ENCODE data around the gene CD164.
A peak's percentile ranks its signal among the peaks of the same experiment; 100 is the strongest.

The CD164 gene

GRCh38 chr6:109389650-109390274 is 7.5 kb upstream of the CD164 start:
- Histone ChIP-seq H3K9me2 (replicated peaks; ENCODE audit: insufficient read depth, low read length) (no peaks in the 10 kb centered on the region), H3K4me2 (ENCODE audit: low read depth, low read length, poor library complexity, severe bottlenecking) (no peak overlapping the region), H3K79me2 (ENCODE audit: insufficient read depth, low read length) (no peaks in the 10 kb centered on the region), H3K27ac (ENCODE audit: low read depth, low read length) (no peak overlapping the region), H3F3A (ENCODE audit: insufficient read depth) (no peaks in the 10 kb centered on the region), H3K4me3 (ENCODE audit: insufficient read depth, low read length, poor library complexity, severe bottlenecking) (no peak overlapping the region), H3K9me3 (ENCODE audit: insufficient read depth, low read length) (no peaks in the 10 kb centered on the region), H3K36me3 (ENCODE audit: low read length) (no peaks in the 10 kb centered on the region), H3K27me3 (ENCODE audit: low read length) (no peaks in the 10 kb centered on the region), H2AFZ (ENCODE audit: low read depth, low read length, severe bottlenecking) (no peak overlapping the region), H3K9ac (ENCODE audit: low read length) (no peak overlapping the region), H4K20me1 (ENCODE audit: low read depth, low read length) (no peaks in the 10 kb centered on the region)
- TF ChIP-seq CTCF (IDR thresholded peaks at IDR 0.05; ENCODE audit: insufficient read depth, low read length, poor library complexity, severe bottlenecking): no peak
- no peak for TF ChIP-seq EZH2phosphoT487 (conservative IDR thresholded peaks at IDR 0.05; ENCODE audit: low read length)

- Histone ChIP-seq H3K4me3 (ENCODE audit: insufficient read depth, low read length, poor library complexity, severe bottlenecking) (no peak overlapping the region), H3K27me3 (ENCODE audit: low read length) (no peaks in the 10 kb centered on the region), H3K27ac (ENCODE audit: low read depth, low read length) (no peak overlapping the region), H3K79me2 (ENCODE audit: insufficient read depth, low read length) (no peaks in the 10 kb centered on the region), H3K9me2 (replicated peaks; ENCODE audit: insufficient read depth, low read length) (no peaks in the 10 kb centered on the region), H3K36me3 (ENCODE audit: low read length) (no peaks in the 10 kb centered on the region), H4K20me1 (ENCODE audit: low read depth, low read length) (no peaks in the 10 kb centered on the region), H3K9ac (ENCODE audit: low read length) (no peak overlapping the region), H2AFZ (ENCODE audit: low read depth, low read length, severe bottlenecking) (no peak overlapping the region), H3F3A (ENCODE audit: insufficient read depth) (peaks cover 4% of the 10 kb centered on the region), H3K9me3 (ENCODE audit: insufficient read depth, low read length) (no peaks in the 10 kb centered on the region), H3K4me2 (ENCODE audit: low read depth, low read length, poor library complexity, severe bottlenecking) (no peak overlapping the region)
- TF ChIP-seq EZH2phosphoT487 (conservative IDR thresholded peaks at IDR 0.05; ENCODE audit: low read length) (no peak), CTCF (IDR thresholded peaks at IDR 0.05; ENCODE audit: insufficient read depth, low read length, poor library complexity, severe bottlenecking) (no peak)
These were observed 6.0 kb upstream of the CD164 start for GRCh38 chr6:109388265-109388664.

GRCh38 chr6:109383438-109383940 is 1.2 kb upstream of the CD164 start:
- peak overlapping the region; percentile 82 for H3K4me3 ChIP-seq (ENCODE audit: insufficient read depth, low read length, poor library complexity, severe bottlenecking)
- no peaks in the 10 kb centered on the region for H3K9me2 ChIP-seq (replicated peaks; ENCODE audit: insufficient read depth, low read length)
- peaks cover 7% of the 10 kb centered on the region for H3K36me3 ChIP-seq (ENCODE audit: low read length)
- peak overlapping the region; percentile 97 for H3K9ac ChIP-seq (ENCODE audit: low read length)
- H3K27ac ChIP-seq (ENCODE audit: low read depth, low read length): peak overlapping the region; percentile 94
- H3K4me2 ChIP-seq (ENCODE audit: low read depth, low read length, poor library complexity, severe bottlenecking): peak overlapping the region; percentile 96
- H2AFZ ChIP-seq (ENCODE audit: low read depth, low read length, severe bottlenecking): peak overlapping the region; percentile 88
- no peaks in the 10 kb centered on the region for H3K27me3 ChIP-seq (ENCODE audit: low read length)
- H4K20me1 ChIP-seq (ENCODE audit: low read depth, low read length): peaks cover 21% of the 10 kb centered on the region
- TF ChIP-seq EZH2phosphoT487 (conservative IDR thresholded peaks at IDR 0.05; ENCODE audit: low read length) (no peak), CTCF (IDR thresholded peaks at IDR 0.05; ENCODE audit: insufficient read depth, low read length, poor library complexity, severe bottlenecking) (no peak)
- H3F3A ChIP-seq (ENCODE audit: insufficient read depth): peaks cover 7% of the 10 kb centered on the region
- H3K79me2 ChIP-seq (ENCODE audit: insufficient read depth, low read length): peaks cover 36% of the 10 kb centered on the region
- H3K9me3 ChIP-seq (ENCODE audit: insufficient read depth, low read length): no peaks in the 10 kb centered on the region

All from SU-DHL-6 (cell line).